ENCODE results near the gene KCNJ5.

The KCNJ5 gene

GRCh38 chr11:128890543-128891368 is at the start of gene KCNJ5:
KCNJ5 (plus strand) TSS chr11:128891356; CDS start chr11:128911274, 19,918 bp downstream.
- peak; percentile 48 for DNase-seq

- DNase-seq = no peak
These were observed 49.6 kb upstream of the KCNJ5 start for GRCh38 chr11:128841461-128842072.

GRCh38 chr11:128843198-128843785 is 47.9 kb upstream of the KCNJ5 start:
- no peak for DNase-seq

- no peak for DNase-seq
These were observed 45.8 kb upstream of the KCNJ5 start for GRCh38 chr11:128845334-128845780.

GRCh38 chr11:128846985-128847384 is 44.2 kb upstream of the KCNJ5 start:
- DNase-seq = no peak

- DNase-seq = no peak
These were observed 42.2 kb upstream of the KCNJ5 start for GRCh38 chr11:128848815-128849455.

GRCh38 chr11:128852327-128853023 is 38.7 kb upstream of the KCNJ5 start:
- no peak for DNase-seq

- DNase-seq = no peak
These were observed 37.6 kb upstream of the KCNJ5 start for GRCh38 chr11:128853559-128853958.

GRCh38 chr11:128854841-128855240 is 36.3 kb upstream of the KCNJ5 start:
- no peak for DNase-seq

GRCh38 chr11:128856241-128856640 is 34.9 kb upstream of the KCNJ5 start:
- no peak for DNase-seq

GRCh38 chr11:128857341-128857740 is 33.8 kb upstream of the KCNJ5 start:
- DNase-seq = no peak

- DNase-seq = no peak
These were observed 31.4 kb upstream of the KCNJ5 start for GRCh38 chr11:128859563-128860441.

- no peak for DNase-seq
These were observed 30.4 kb upstream of the KCNJ5 start for GRCh38 chr11:128860571-128861361.

GRCh38 chr11:128862406-128862805 is 28.8 kb upstream of the KCNJ5 start:
- DNase-seq = no peak

GRCh38 chr11:128862908-128863660 is 28.1 kb upstream of the KCNJ5 start:
- DNase-seq = no peak

GRCh38 chr11:128865490-128865889 is 25.7 kb upstream of the KCNJ5 start:
- DNase-seq = no peak

GRCh38 chr11:128867277-128867676 is 23.9 kb upstream of the KCNJ5 start, which contains the start of gene KCNJ1:
KCNJ1 (minus strand) TSS chr11:128867296; CDS start chr11:128840243, 27,053 bp downstream.
- no peak for DNase-seq

GRCh38 chr11:128868841-128869671 is 22.1 kb upstream of the KCNJ5 start:
- DNase-seq = no peak

GRCh38 chr11:128871168-128871610 is 20.0 kb upstream of the KCNJ5 start:
- DNase-seq = no peak

Measured in NCI-H2171 (cell line).